H1 (cell line): Measurements from ENCODE around the gene KRTAP10-5. TPM values are rescaled to one million over a fixed set of nuclear protein-coding genes. Genes with fewer than 3 reads are reported as not detected.

ENCODE experiments used
- CTCF ChIA-PET: fragments of 300-600 bp; sonication (Branson Sonifier 250); formaldehyde crosslinking; loops from one replicate; lab custom pipeline; 2021; ENCODE audit not compliant: partially characterized antibody; lab: Charles Lee
- POLR2A ChIA-PET: fragments of 300-600 bp; sonication (Branson Sonifier 250); formaldehyde crosslinking; loops from one replicate; lab custom pipeline; 2021; ENCODE audit warnings: inconsistent platforms; ENCODE audit not compliant: partially characterized antibody; lab: Charles Lee
- DNase-seq, 2 experiments: peaks; one replicate each; pipeline versions ENCODE4 v3.0.0 to v3.0.0-alpha.2; 2010 to 2022; ENCODE audit warnings: low spot score in 2 of 2, low read depth in 1 of 2, mixed read lengths in 1 of 2
- FAIRE-seq: peaks from 2 replicates; lab custom pipeline; 2011; peaks lifted over from hg19 to GRCh38; lab: Jason Lieb, UNC
- H2AFZ ChIP-seq: 2 replicates; pipeline ENCODE4 v1.8.1; 2012; ENCODE audit warnings: low read length, inconsistent platforms
- H2AK5ac ChIP-seq: 2 replicates; pipeline ENCODE4 v1.6.1; 2013; ENCODE audit warnings: low read depth, low read length
- H2BK120ac ChIP-seq: replicated peaks from 2 replicates; pipeline ENCODE3; 2013; ENCODE audit warnings: low read depth, low read length, inconsistent platforms
- H2BK12ac ChIP-seq: 2 replicates; pipeline ENCODE4 v1.6.1; 2013; ENCODE audit warnings: low read depth, low read length
- H2BK15ac ChIP-seq: 2 replicates; pipeline ENCODE4 v1.6.1; 2013; ENCODE audit warnings: low read length
- H2BK20ac ChIP-seq: 2 replicates; pipeline ENCODE4 v1.6.1; 2013; ENCODE audit warnings: low read length
- H2BK5ac ChIP-seq: 2 replicates; pipeline ENCODE4 v1.6.1; 2013; ENCODE audit warnings: low read depth, low read length
- H3K14ac ChIP-seq: 2 replicates; pipeline ENCODE4 v1.6.1; 2013; ENCODE audit warnings: inconsistent platforms; ENCODE audit not compliant: insufficient read length
- H3K18ac ChIP-seq: 2 replicates; pipeline ENCODE4 v1.6.1; 2013; ENCODE audit warnings: low read length; ENCODE audit errors: extremely low read depth
- H3K23ac ChIP-seq: 2 replicates; pipeline ENCODE4 v1.6.1; 2013; ENCODE audit warnings: inconsistent platforms; ENCODE audit not compliant: insufficient read length
- H3K23me2 ChIP-seq: 2 replicates; pipeline ENCODE4 v1.6.1; 2013; ENCODE audit warnings: low read depth, low read length
- H3K27ac ChIP-seq: 2 replicates; pipeline ENCODE4 v1.6.1; 2011; ENCODE audit warnings: low read depth, low read length, inconsistent platforms
- H3K27me3 ChIP-seq, 4 experiments: replicated peaks in 1 of 4; 1 replicate in 1 of 4; 2 replicates in 3 of 4; pipeline versions ENCODE4 v1.6.1 to v1.8.1; 2011 to 2013; ENCODE audit warnings: low read length in 3 of 4, mild to moderate bottlenecking in 3 of 4, inconsistent platforms in 2 of 4, mixed read lengths in 2 of 4, moderate library complexity in 1 of 4; ENCODE audit not compliant: control insufficient read depth in 3 of 4, insufficient read depth in 3 of 4; ENCODE audit errors: extremely low read depth in 1 of 4
- H3K36me3 ChIP-seq, 4 experiments: 2 replicates each; pipeline versions ENCODE4 v1.6.1 to v1.8.1; 2011 to 2013; ENCODE audit warnings: mild to moderate bottlenecking in 4 of 4, low read length in 3 of 4, moderate library complexity in 2 of 4, control low read depth in 1 of 4, inconsistent platforms in 1 of 4; ENCODE audit not compliant: insufficient read depth in 4 of 4, control insufficient read depth in 2 of 4
- H3K4ac ChIP-seq: replicated peaks from 2 replicates; pipeline ENCODE3; 2013; ENCODE audit warnings: low read length, low read depth, mixed read lengths, inconsistent platforms; ENCODE audit not compliant: insufficient read length
- H3K4me1 ChIP-seq, 4 experiments: replicated peaks in 1 of 4; 1 replicate in 1 of 4; 2 replicates in 3 of 4; pipeline versions ENCODE4 v1.6.1 to v1.8.1; 2011 to 2013; ENCODE audit warnings: low read length in 3 of 4, inconsistent platforms in 2 of 4, mixed read lengths in 1 of 4; ENCODE audit not compliant: insufficient read depth in 4 of 4, control insufficient read depth in 3 of 4
- H3K4me2 ChIP-seq, 2 experiments: 2 replicates each; pipeline versions ENCODE4 v1.6.1 to v1.8.1; 2011 to 2013; ENCODE audit warnings: low read depth in 2 of 2, low read length in 2 of 2, control low read depth in 1 of 2, inconsistent platforms in 1 of 2, mild to moderate bottlenecking in 1 of 2; ENCODE audit not compliant: insufficient read depth in 1 of 2
- H3K4me3 ChIP-seq, 4 experiments: fragments of 200-600, 300-600 bp in 1 of 4; sonication (generic), shearing (Covaris generic), sonication (Bioruptor Twin) in 1 of 4; 2 replicates each; pipeline versions ENCODE4 v1.5.1 to v1.8.1; 2011 to 2016; ENCODE audit warnings: low read length in 4 of 4, low read depth in 3 of 4, control low read depth in 2 of 4, inconsistent platforms in 2 of 4, mild to moderate bottlenecking in 2 of 4, mixed read lengths in 1 of 4, moderate library complexity in 1 of 4; ENCODE audit not compliant: insufficient read depth in 2 of 4; ENCODE audit errors: extremely low read depth in 1 of 4
- H3K56ac ChIP-seq: replicated peaks from 2 replicates; pipeline ENCODE3; 2013; ENCODE audit warnings: low read depth, mild to moderate bottlenecking, mixed read lengths, low read length, inconsistent platforms; ENCODE audit not compliant: insufficient read length
- H3K79me1 ChIP-seq: 2 replicates; pipeline ENCODE4 v1.6.1; 2013; ENCODE audit warnings: low read depth, low read length, control low read depth
- H3K79me2 ChIP-seq, 2 experiments: 2 replicates each; pipeline versions ENCODE4 v1.6.1 to v1.8.1; 2012 to 2013; ENCODE audit warnings: low read length in 2 of 2, mild to moderate bottlenecking in 2 of 2, inconsistent platforms in 1 of 2; ENCODE audit not compliant: insufficient read depth in 2 of 2, control insufficient read depth in 1 of 2
- H3K9ac ChIP-seq, 4 experiments: replicated peaks in 1 of 4; 1 replicate in 1 of 4; 2 replicates in 3 of 4; pipeline versions ENCODE4 v1.6.1 to v1.8.1; 2011 to 2013; ENCODE audit warnings: low read depth in 3 of 4, low read length in 3 of 4, control low read depth in 2 of 4, mild to moderate bottlenecking in 2 of 4, moderate library complexity in 2 of 4, inconsistent platforms in 1 of 4; ENCODE audit errors: extremely low read depth in 1 of 4
- H3K9me3 ChIP-seq, 2 experiments: 2 replicates each; pipeline versions ENCODE4 v1.6.1 to v1.8.1; 2012 to 2013; ENCODE audit warnings: mild to moderate bottlenecking in 2 of 2, moderate library complexity in 2 of 2, control low read depth in 1 of 2, inconsistent platforms in 1 of 2, low read depth in 1 of 2, low read length in 1 of 2, mixed read lengths in 1 of 2; ENCODE audit not compliant: insufficient read depth in 2 of 2
- H4K20me1 ChIP-seq, 2 experiments: replicated peaks in 1 of 2; 2 replicates each; pipeline versions ENCODE3 to v1.8.1; 2011 to 2013; ENCODE audit warnings: inconsistent platforms in 2 of 2, low read length in 2 of 2, mild to moderate bottlenecking in 1 of 2; ENCODE audit not compliant: insufficient read depth in 2 of 2, control insufficient read depth in 1 of 2
- H4K5ac ChIP-seq: 2 replicates; pipeline ENCODE4 v1.6.1; 2013; ENCODE audit warnings: low read length, low read depth, mixed read lengths, inconsistent platforms; ENCODE audit not compliant: insufficient read length
- H4K8ac ChIP-seq: 2 replicates; pipeline ENCODE4 v1.8.0; 2013; ENCODE audit warnings: mild to moderate bottlenecking, moderate library complexity, low read length, inconsistent platforms; ENCODE audit not compliant: insufficient read depth; ENCODE audit errors: extremely low read depth
- H4K91ac ChIP-seq: replicated peaks from 2 replicates; pipeline ENCODE3; 2013; ENCODE audit warnings: low read length, mixed read lengths, inconsistent platforms; ENCODE audit not compliant: insufficient read length
- ASH2L ChIP-seq: fragments of 200-600, 300-600 bp; sonication (generic); IDR thresholded peaks from one replicate; pipeline ENCODE4 v1.7.1; 2017; ENCODE audit warnings: low read length
- CHD1 ChIP-seq: IDR thresholded peaks from 2 replicates; pipeline ENCODE4 v1.6.1; 2012; ENCODE audit warnings: low read depth, low read length, improper control_type of control experiment
- CREB1 ChIP-seq: IDR thresholded peaks from 2 replicates; pipeline ENCODE4 v1.6.1; 2012; ENCODE audit warnings: inconsistent platforms
- EGR1 ChIP-seq: IDR thresholded peaks from 2 replicates; pipeline ENCODE4 v1.6.1; 2011; ENCODE audit warnings: low read depth, low read length, borderline replicate concordance
- FOSL1 ChIP-seq: IDR thresholded peaks from 2 replicates; pipeline ENCODE4 v1.6.1; 2011; ENCODE audit warnings: mild to moderate bottlenecking, low read depth, low read length, moderate library complexity; ENCODE audit not compliant: insufficient read depth
- NANOG ChIP-seq: IDR thresholded peaks from 2 replicates; pipeline ENCODE4 v1.6.1; 2011; ENCODE audit warnings: low read length, low read depth, mild to moderate bottlenecking, inconsistent platforms; ENCODE audit not compliant: insufficient read depth, poor library complexity, severe bottlenecking
- POLR2AphosphoS5 ChIP-seq: IDR thresholded peaks from 2 replicates; pipeline ENCODE4 v1.6.1; 2011; ENCODE audit warnings: low read depth, low read length
- RBBP5 ChIP-seq: IDR thresholded peaks from 2 replicates; pipeline ENCODE4 v1.7.1; 2012; ENCODE audit warnings: low read depth, mild to moderate bottlenecking, inconsistent platforms, low read length, moderate library complexity, borderline replicate concordance
- RXRA ChIP-seq: IDR thresholded peaks from 2 replicates; pipeline ENCODE4 v1.6.1; 2011; ENCODE audit warnings: low read depth, mild to moderate bottlenecking, low read length, moderate library complexity; ENCODE audit not compliant: insufficient read depth
- SIN3A ChIP-seq, 2 experiments: IDR thresholded peaks in 1 of 2; conservative IDR thresholded peaks in 1 of 2; 2 replicates each; pipeline ENCODE4 v1.6.1; 2011 to 2012; ENCODE audit warnings: low read length in 2 of 2, improper control_type of control experiment in 1 of 2, low read depth in 1 of 2, mild to moderate bottlenecking in 1 of 2
- SIX5 ChIP-seq: IDR thresholded peaks from 2 replicates; pipeline ENCODE4 v1.6.1; 2011; ENCODE audit warnings: mild to moderate bottlenecking, low read depth, low read length
- SUZ12 ChIP-seq: fragments of 200-600 bp; sonication (generic); IDR thresholded peaks from 2 replicates; pipeline ENCODE4 v1.6.1; 2012; ENCODE audit warnings: mild to moderate bottlenecking, inconsistent platforms, low read length, moderate library complexity, mixed read lengths
- TCF12 ChIP-seq: IDR thresholded peaks from 2 replicates; pipeline ENCODE4 v1.6.1; 2011; ENCODE audit warnings: low read depth, mild to moderate bottlenecking, low read length
- ZNF274 ChIP-seq: IDR thresholded peaks from 2 replicates; pipeline ENCODE4 v1.7.0; 2012; ENCODE audit warnings: low read length, borderline replicate concordance; ENCODE audit errors: extremely low read depth
- WGBS, 2 experiments: shearing (Covaris generic) in 1 of 2; methylation state at CpG; one replicate each; pipeline versions ENCODE4 v1.1.6 to v1.1.7; 2013 to 2015; ENCODE audit warnings: low lambda C conversion rate in 2 of 2, mixed read lengths in 2 of 2, inconsistent platforms in 1 of 2, low coverage in 1 of 2, missing lambda C conversion rate in 1 of 2; ENCODE audit not compliant: insufficient replicate concordance in 2 of 2, insufficient coverage in 1 of 2, insufficient read length in 1 of 2; ENCODE audit errors: extremely low coverage in 1 of 2, missing lambda C conversion rate in 1 of 2; 5-methylcytosine and 5-hydroxymethylcytosine counted together
- polyA plus RNA-seq, 7 experiments: library from polyadenylated mRNA; depleted of rRNA in 3 of 7; stranded (reverse) in 5 of 7; unstranded in 2 of 7; fragments of >200 nt in 5 of 7; fragments of 200-250 nt in 2 of 7; gene quantifications; 1 replicate in 5 of 7; 2 replicates in 1 of 7; 4 replicates in 1 of 7; pipeline versions ENCODE4 v1.2.1 to v1.2.3, GENCODE V29; 2011 to 2013; ENCODE audit warnings: missing spikeins in 2 of 7, mixed read lengths in 2 of 7
- total RNA-seq: library from RNA; stranded (reverse); fragmentation: NEBNext Ultra II Directional; extraction: Animal tissue kit (Norgen Biotek cat#: 25700); gene quantifications from 2 replicates; pipeline ENCODE4 v1.2.1, GENCODE V29; 2021

KRTAP10-5 gene
- total and polyA plus RNA-seq, 2 of the 8 experiments (the other 6 are each of a cell fraction or from before 2014, with no cell fraction given) = 0.09 TPM; not detected in 1

DNA sequence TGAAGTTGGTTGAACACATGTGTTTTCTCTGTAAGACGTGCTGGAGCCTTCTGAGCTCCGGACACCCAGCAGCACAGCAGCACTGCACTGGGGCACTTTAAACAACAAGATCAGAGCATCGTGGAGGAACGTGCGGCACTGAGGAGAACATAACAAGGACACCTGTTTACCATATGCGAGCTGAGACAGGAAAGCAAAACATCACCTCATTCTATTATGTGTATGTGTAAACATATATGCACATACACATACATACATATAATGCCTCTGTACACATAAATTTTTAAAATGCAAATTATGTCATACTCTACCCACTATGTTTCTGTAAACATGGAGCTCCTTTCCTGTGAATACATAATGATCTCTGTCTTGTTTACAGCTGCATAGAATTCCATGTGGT is 15.1 kb upstream of the KRTAP10-5 start:
- FAIRE-seq = no peak
- ChIA-PET POLR2A (interaction anchor here (0.8 kb wide), 1 partner anchor 78 kb away, joined by 3 read pairs; no protein-coding TSS in a partner anchor), CTCF (interaction anchor here (0.8 to 1.4 kb wide), 4 partner anchors 15 to 198 kb away, joined by 3 to 5 read pairs (median 4); partner anchors contain the start of gene KRTAP10-5)
- no peak overlapping the region for H3K56ac ChIP-seq
- no peak overlapping the region for H3K14ac ChIP-seq
- peak overlapping the region; percentile 96 for H3K4ac ChIP-seq
- H3K9me3 ChIP-seq = no peaks in the 10 kb centered on the region
- H3K4me2 ChIP-seq = no peak overlapping the region
- no peak overlapping the region for H4K8ac ChIP-seq
- peak overlapping the region; percentile 12 for H4K5ac ChIP-seq
- H2BK20ac ChIP-seq = peak overlapping the region; percentile 94
- H3K36me3 ChIP-seq = no peaks in the 10 kb centered on the region
- H3K4me1 ChIP-seq = peaks cover 2 to 20% (median 10%) of the 10 kb centered on the region in 4 experiments
- H3K4me3 ChIP-seq = no peak overlapping the region
- H3K79me1 ChIP-seq = no peaks in the 10 kb centered on the region
- 89% methylated on average over 6 of the region's 6 CpGs; no CpG with 5 or more reads in 1 of the 2 experiments for WGBS, 2 experiments
- no peak overlapping the region for H2AFZ ChIP-seq
- peak overlapping the region; percentile 96 for H2BK120ac ChIP-seq
- no peak overlapping the region for H3K27ac ChIP-seq
- no peaks in the 10 kb centered on the region for H3K79me2 ChIP-seq
- H3K9ac ChIP-seq = no peak overlapping the region
- peak overlapping the region; percentile 75; the same call in 1 of the 2 replicates for H2AK5ac ChIP-seq
- no peaks in the 10 kb centered on the region for H4K20me1 ChIP-seq
- 0 out of 2 replicates have a peak, but pooled peaks cover 4% of the 10 kb centered on the region for H3K23me2 ChIP-seq
- H2BK15ac ChIP-seq = 0 out of 2 replicates have a peak overlapping the region, but pooled peaks have one; percentile 5
- H4K91ac ChIP-seq = peak overlapping the region; percentile 88
- no peak overlapping the region for H3K23ac ChIP-seq
- no peaks in the 10 kb centered on the region for H3K27me3 ChIP-seq
- no peak overlapping the region for H3K18ac ChIP-seq
- H2BK12ac ChIP-seq = 0 out of 2 replicates have a peak overlapping the region, but pooled peaks have one; percentile 96
- peak overlapping the region; percentile 72; the same call in 1 of the 2 replicates for H2BK5ac ChIP-seq
- peak in 1 of 2 experiments; percentile 37 for DNase-seq
- no peak for TF ChIP-seq RBBP5
- TF ChIP-seq POLR2AphosphoS5 = no peak
- TF ChIP-seq CHD1 = no peak
- no peak for TF ChIP-seq ZNF274
- TF ChIP-seq FOSL1 = no peak
- TF ChIP-seq TCF12 = no peak
- TF ChIP-seq SUZ12 = no peak
- TF ChIP-seq NANOG = no peak
- no peak for TF ChIP-seq EGR1
- TF ChIP-seq ASH2L = no peak
- no peak for TF ChIP-seq SIN3A (conservative IDR thresholded peaks at IDR 0.05 in 1 of 2, IDR thresholded peaks at IDR 0.05 in 1 of 2; ENCODE audit: low read depth in 1 of 2, low read length in 2 of 2)
- TF ChIP-seq SIX5 = no peak
- no peak for TF ChIP-seq RXRA
- no peak for TF ChIP-seq CREB1
